ENCODE measurements around the gene KCNV2. TPM values are rescaled to one million over a fixed set of nuclear protein-coding genes. Genes with fewer than 3 reads are reported as not detected.

Gene KCNV2
- total and polyA plus RNA-seq, 5 experiments from 2014 or later, result not detected

DNA sequence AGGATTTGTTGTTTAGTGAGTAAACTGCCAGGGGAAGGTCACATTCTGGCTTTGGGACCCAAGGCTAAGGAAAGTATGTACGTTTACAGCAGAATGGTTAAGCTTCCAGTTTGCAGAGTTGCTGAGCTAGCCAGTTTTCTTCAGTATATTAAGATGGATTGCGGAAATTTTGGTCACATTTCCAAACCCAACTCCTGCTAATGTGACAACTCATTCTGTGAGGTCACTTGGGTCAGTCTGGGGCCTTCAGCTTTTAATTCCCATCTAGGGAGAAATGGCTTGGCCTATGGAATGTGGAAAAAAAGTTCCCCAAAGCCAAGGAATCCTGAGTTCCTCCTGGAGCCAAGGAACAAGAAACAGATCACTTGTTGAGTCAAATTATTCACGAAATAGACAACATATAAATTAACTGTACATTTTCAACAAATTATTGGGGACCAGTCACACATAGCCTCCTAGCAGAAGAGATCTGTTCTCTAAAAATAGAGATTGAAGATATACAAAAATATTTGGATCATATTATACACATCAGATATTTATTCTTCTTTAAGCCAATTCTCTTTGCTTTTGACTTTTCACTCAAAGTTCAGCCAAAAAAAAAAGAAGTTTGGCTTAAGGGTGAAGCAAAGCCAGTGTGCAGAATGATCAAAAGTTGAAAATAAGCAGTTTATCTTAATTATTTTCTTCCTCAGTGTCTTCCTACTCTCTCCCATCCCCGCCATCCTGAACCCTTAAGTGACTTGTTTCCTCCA, 8.8 kb downstream of the KCNV2 start:
- Mint-ChIP-seq H3K36me3 (peaks cover 0 to 5% (median 2%) of the 10 kb centered on the region in 3 donors), H3K4me3 (no peak overlapping the region), H3K9me3 (no peaks in the 10 kb centered on the region), H3K27me3 (no peaks in the 10 kb centered on the region), H3K27ac (no peak overlapping the region), H3K4me1 (peaks cover 0 to 2% (median under 1%) of the 10 kb centered on the region in 4 donors)
- ATAC-seq (no peak), DNase-seq (no peak)
- POLR2A ChIA-PET, result no interaction called here

GRCh38 chr9:2726650-2727340, 9.5 kb downstream of the KCNV2 start:
- H3K27me3 Mint-ChIP-seq, result no peaks in the 10 kb centered on the region
- DNase-seq (no peak), ATAC-seq (no peak)
- H3K4me3 Mint-ChIP-seq, result no peak overlapping the region
- peaks cover 0 to 2% (median under 1%) of the 10 kb centered on the region in 4 donors for H3K4me1 Mint-ChIP-seq
- POLR2A ChIA-PET, result no interaction called here
- peaks cover 0 to 2% (median 0%) of the 10 kb centered on the region in 3 donors for H3K36me3 Mint-ChIP-seq
- no peaks in the 10 kb centered on the region for H3K9me3 Mint-ChIP-seq
- H3K27ac Mint-ChIP-seq, result no peak overlapping the region

GRCh38 chr9:2727374-2727773, 10.1 kb downstream of the KCNV2 start:
- POLR2A ChIA-PET, result no interaction called here
- no peaks in the 10 kb centered on the region for H3K9me3 Mint-ChIP-seq

GRCh38 chr9:2727966-2728613, 10.8 kb downstream of the KCNV2 start:
- Mint-ChIP-seq H3K4me3 (no peak overlapping the region), H3K4me1 (peaks cover 0 to 2% (median under 1%) of the 10 kb centered on the region in 4 donors), H3K36me3 (peaks cover 0 to 5% (median 3%) of the 10 kb centered on the region in 3 donors), H3K27ac (no peak overlapping the region), H3K9me3 (no peaks in the 10 kb centered on the region), H3K27me3 (no peaks in the 10 kb centered on the region)
- ATAC-seq (no peak), DNase-seq (no peak)
- POLR2A ChIA-PET, result no interaction called here

More at GRCh38 chr9:2727374-2727773, 10.1 kb downstream of the KCNV2 start:
- ATAC-seq, result no peak
- DNase-seq, result no peak
- Mint-ChIP-seq H3K4me3 (no peak overlapping the region), H3K36me3 (peaks cover 0 to 2% (median 0%) of the 10 kb centered on the region in 3 donors), H3K4me1 (peaks cover 0 to 2% (median under 1%) of the 10 kb centered on the region in 4 donors), H3K27me3 (no peaks in the 10 kb centered on the region), H3K27ac (no peak overlapping the region)

DNA sequence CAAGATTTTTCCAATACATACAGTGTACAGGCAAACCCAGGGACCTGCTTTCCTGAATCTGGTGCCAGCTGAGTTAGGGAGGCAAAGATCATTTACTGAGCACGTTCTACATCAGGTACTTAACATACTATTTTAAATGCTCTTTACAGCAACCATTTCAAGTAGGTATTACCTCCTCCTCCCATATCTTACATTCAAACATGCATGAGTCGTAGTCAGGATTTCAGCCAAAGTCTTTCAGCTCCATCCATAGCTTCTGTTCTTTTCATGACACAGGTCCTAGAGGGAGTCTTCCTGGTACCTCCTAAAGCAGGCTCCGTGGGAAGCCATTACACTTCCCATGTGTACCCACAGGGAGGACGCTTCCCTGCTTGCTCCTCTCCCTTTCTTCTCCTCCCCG, 11.7 kb downstream of the KCNV2 start:
- H3K4me3 Mint-ChIP-seq, result no peak overlapping the region
- no peaks in the 10 kb centered on the region for H3K9me3 Mint-ChIP-seq
- POLR2A ChIA-PET, result no interaction called here
- no peaks in the 10 kb centered on the region for H3K27me3 Mint-ChIP-seq
- DNase-seq, result no peak
- H3K36me3 Mint-ChIP-seq, result peaks cover 0 to 9% (median 7%) of the 10 kb centered on the region in 3 donors
- ATAC-seq, result no peak
- H3K4me1 Mint-ChIP-seq, result peaks cover 0 to 2% (median under 1%) of the 10 kb centered on the region in 4 donors
- no peak overlapping the region for H3K27ac Mint-ChIP-seq

DNA sequence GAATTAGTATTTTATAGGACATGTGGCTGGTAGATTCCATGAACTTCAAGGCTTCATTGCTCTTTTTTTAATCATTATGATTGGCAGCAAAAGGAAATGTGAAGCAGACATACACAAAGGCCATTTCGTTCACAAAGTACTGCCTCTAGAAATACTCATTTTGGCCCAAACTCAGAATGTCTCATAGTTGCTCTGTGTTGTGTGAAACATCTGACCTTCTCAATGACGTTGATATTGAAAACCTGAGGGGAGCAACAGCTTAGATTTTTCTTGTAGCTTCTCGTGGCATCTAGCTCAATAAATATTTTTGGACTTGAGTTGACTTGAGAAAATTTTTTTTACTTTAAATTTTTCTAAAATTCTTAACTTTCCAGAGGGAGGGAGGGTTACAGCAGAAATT, 12.4 kb downstream of the KCNV2 start:
- Mint-ChIP-seq H3K36me3 (peaks cover 0 to 13% (median 9%) of the 10 kb centered on the region in 3 donors), H3K27me3 (no peaks in the 10 kb centered on the region), H3K4me3 (no peak overlapping the region), H3K9me3 (no peaks in the 10 kb centered on the region), H3K27ac (no peak overlapping the region), H3K4me1 (peaks cover 0 to 2% (median under 1%) of the 10 kb centered on the region in 4 donors)
- ATAC-seq (no peak), DNase-seq (no peak)
- POLR2A ChIA-PET, result no interaction called here

- Mint-ChIP-seq H3K4me3 (no peak overlapping the region), H3K9me3 (no peaks in the 10 kb centered on the region), H3K27me3 (no peaks in the 10 kb centered on the region), H3K27ac (no peak overlapping the region), H3K4me1 (peaks cover 0 to 2% (median under 1%) of the 10 kb centered on the region in 4 donors), H3K36me3 (peaks cover 0 to 15% (median 14%) of the 10 kb centered on the region in 3 donors)
- POLR2A ChIA-PET, result no interaction called here
- DNase-seq, result no peak
- no peak for ATAC-seq
These were observed 13.7 kb downstream of the KCNV2 start for GRCh38 chr9:2730971-2731370.

GRCh38 chr9:2732492-2732891, 15.2 kb downstream of the KCNV2 start:
- POLR2A ChIA-PET, result no interaction called here
- Mint-ChIP-seq H3K4me1 (peaks cover 0 to 2% (median under 1%) of the 10 kb centered on the region in 4 donors), H3K27me3 (no peaks in the 10 kb centered on the region), H3K27ac (no peak overlapping the region), H3K36me3 (peaks cover 0 to 15% (median 12%) of the 10 kb centered on the region in 3 donors), H3K4me3 (no peak overlapping the region), H3K9me3 (no peaks in the 10 kb centered on the region)
- ATAC-seq (no peak), DNase-seq (no peak)

DNA sequence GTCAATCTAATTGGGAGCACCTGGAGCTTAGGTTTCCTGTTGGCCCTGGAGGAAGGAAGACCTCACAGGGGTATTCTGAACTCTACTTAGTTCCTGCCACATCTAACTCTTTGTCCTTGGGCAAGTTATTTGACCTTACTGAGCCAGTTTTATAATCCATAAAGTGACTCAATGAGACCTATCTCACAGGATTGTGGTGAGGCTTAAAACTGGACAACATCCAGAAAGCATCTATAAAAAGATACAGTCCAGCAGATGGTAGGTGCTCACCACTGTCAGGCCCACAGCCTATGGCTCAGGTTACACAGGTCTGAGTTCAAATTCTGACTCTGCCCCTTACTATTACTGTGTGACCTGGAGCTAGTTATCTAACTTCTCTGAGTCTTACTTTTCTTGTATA, 23.3 kb downstream of the KCNV2 start:
- Mint-ChIP-seq H3K4me3 (no peak overlapping the region), H3K36me3 (peaks cover 6 to 38% (median 32%) of the 10 kb centered on the region in 3 donors), H3K27me3 (no peaks in the 10 kb centered on the region), H3K27ac (no peak overlapping the region), H3K4me1 (peaks cover 0 to 4% (median 2%) of the 10 kb centered on the region in 4 donors), H3K9me3 (no peaks in the 10 kb centered on the region)
- POLR2A ChIA-PET, result no interaction called here
- DNase-seq, result no peak
- ATAC-seq, result no peak

GRCh38 chr9:2741441-2742158, 24.3 kb downstream of the KCNV2 start:
- Mint-ChIP-seq H3K4me1 (peaks cover 3 to 10% (median 6%) of the 10 kb centered on the region in 4 donors), H3K36me3 (peaks cover 12 to 44% (median 31%) of the 10 kb centered on the region in 3 donors), H3K27me3 (no peaks in the 10 kb centered on the region), H3K9me3 (no peaks in the 10 kb centered on the region), H3K27ac (no peak overlapping the region), H3K4me3 (no peak overlapping the region)
- POLR2A ChIA-PET, result no interaction called here
- DNase-seq, result no peak
- ATAC-seq, result no peak

GRCh38 chr9:2742214-2742613, 24.9 kb downstream of the KCNV2 start:
- Mint-ChIP-seq H3K36me3 (peaks cover 12 to 47% (median 34%) of the 10 kb centered on the region in 3 donors), H3K4me1 (peaks cover 3 to 10% (median 6%) of the 10 kb centered on the region in 4 donors), H3K4me3 (no peak overlapping the region), H3K27me3 (no peaks in the 10 kb centered on the region), H3K9me3 (no peaks in the 10 kb centered on the region), H3K27ac (no peak overlapping the region)
- POLR2A ChIA-PET, result no interaction called here
- no peak for DNase-seq
- ATAC-seq, result no peak

GRCh38 chr9:2743937-2744529, 26.7 kb downstream of the KCNV2 start:
- Mint-ChIP-seq H3K4me3 (no peak overlapping the region), H3K36me3 (peaks cover 16 to 43% (median 34%) of the 10 kb centered on the region in 3 donors), H3K27ac (no peak overlapping the region), H3K9me3 (peaks cover 0 to 5% (median 0%) of the 10 kb centered on the region in 9 donors), H3K4me1 (peaks cover 3 to 10% (median 6%) of the 10 kb centered on the region in 4 donors), H3K27me3 (no peaks in the 10 kb centered on the region)
- DNase-seq (no peak), ATAC-seq (no peak)
- POLR2A ChIA-PET, result no interaction called here
